ENCODE data around the gene PPIP5K1. TPM values are rescaled to one million over a fixed set of nuclear protein-coding genes. Genes with fewer than 3 reads are reported as not detected.

The PPIP5K1 gene
- total RNA-seq, 4 donors from 2014 or later: 60.5 to 273 (median 84.0) TPM

- Histone ChIP-seq H3K4me1 (peaks cover under 1 to 34% (median 12%) of the 10 kb centered on the region in 4 donors), H3K27me3 (peaks cover 8% of the 10 kb centered on the region), H3K36me3 (peaks cover 0 to 4% (median 0%) of the 10 kb centered on the region in 4 donors), H3K4me3 (no peak overlapping the region), H3K9me3 (no peaks in the 10 kb centered on the region), H3K27ac (peak overlapping the region in 2 of 4 donors; percentile 87 to 88)
- no peak for DNase-seq
- in situ Hi-C loops (cut with MboI; ENCODE audit: low pct_ligation_motif_present in 1 of 4, low pct_unique_long_range_greater_than_20kb in 1 of 4, low sequenced_read_pairs in 3 of 4): no loop called here
- TF ChIP-seq POLR2AphosphoS5 (IDR thresholded peaks at IDR 0.05) (no peak), EP300 (IDR thresholded peaks at IDR 0.05; ENCODE audit: low read depth) (no peak), POLR2A (IDR thresholded peaks at IDR 0.05) (no peak)
- intact Hi-C loops (cut with DNase I; ENCODE audit: low total_unique reads): no loop called here
- 56% methylated on average over 2 of the region's 2 CpGs; no CpG with 5 or more reads in 1 of the 2 donors for WGBS, 2 donors (ENCODE audit: low coverage in 1 of 2)
Measured at GRCh38 chr15:43519196-43519595, 70.8 kb downstream of the PPIP5K1 start.

GRCh38 chr15:43518197-43518761, 71.7 kb downstream of the PPIP5K1 start:
- peaks cover 0 to 4% (median 0%) of the 10 kb centered on the region in 4 donors for H3K36me3 ChIP-seq
- in situ Hi-C loops (cut with MboI; ENCODE audit: low pct_ligation_motif_present in 1 of 4, low pct_unique_long_range_greater_than_20kb in 1 of 4, low sequenced_read_pairs in 3 of 4) (no loop called here), intact Hi-C loops (cut with DNase I; ENCODE audit: low total_unique reads) (no loop called here)
- no peak for TF ChIP-seq POLR2AphosphoS5 (IDR thresholded peaks at IDR 0.05)
- TF ChIP-seq CTCF (IDR thresholded peaks at IDR 0.05): no peak
- TF ChIP-seq EP300 (IDR thresholded peaks at IDR 0.05; ENCODE audit: low read depth): no peak
- TF ChIP-seq POLR2A (IDR thresholded peaks at IDR 0.05): no peak
- WGBS, 2 donors (ENCODE audit: low coverage in 1 of 2): 3 to 7% methylated on average over 6 to 16 of the region's 18 CpGs
- H3K27me3 ChIP-seq: peaks cover 8% of the 10 kb centered on the region
- H3K4me1 ChIP-seq: peaks cover 4 to 39% (median 13%) of the 10 kb centered on the region in 4 donors
- H3K9me3 ChIP-seq: no peaks in the 10 kb centered on the region
- no peak for DNase-seq
- H3K4me3 ChIP-seq: peak overlapping the region; percentile 7 to 52 (median 34)
- H3K27ac ChIP-seq: peak overlapping the region; percentile 74 to 88 (median 81)

GRCh38 chr15:43517354-43518196, 72.4 kb downstream of the PPIP5K1 start, which contains the start of gene MAP1A:
TSS of gene MAP1A (plus strand) at chr15:43517608. CDS start at chr15:43521474, 3,866 bp downstream.
- DNase-seq: peak; percentile 37
- Histone ChIP-seq H3K27me3 (peaks cover 8% of the 10 kb centered on the region), H3K9me3 (no peaks in the 10 kb centered on the region), H3K36me3 (peaks cover 0 to under 1% (median 0%) of the 10 kb centered on the region in 4 donors), H3K4me1 (peaks cover 4 to 39% (median 13%) of the 10 kb centered on the region in 4 donors), H3K4me3 (peak within 1 kb of the TSS; percentile 25 to 52 (median 34)), H3K27ac (peak within 1 kb of the TSS; percentile 74 to 88 (median 81))
- intact Hi-C loops (cut with DNase I; ENCODE audit: low total_unique reads) (no loop called here), in situ Hi-C loops (cut with MboI; ENCODE audit: low pct_ligation_motif_present in 1 of 4, low pct_unique_long_range_greater_than_20kb in 1 of 4, low sequenced_read_pairs in 3 of 4) (no loop called here)
- WGBS, 2 donors (ENCODE audit: low coverage in 1 of 2): 10% methylated on average over 9 of the region's 15 CpGs; no CpG with 5 or more reads in 1 of the 2 donors
- TF ChIP-seq POLR2A (IDR thresholded peaks at IDR 0.05) (no peak), POLR2AphosphoS5 (IDR thresholded peaks at IDR 0.05) (peak in 1 of 3 donors; percentile 34)

- intact Hi-C loops (cut with DNase I; ENCODE audit: low total_unique reads): no loop called here
- peaks cover 4 to 39% (median 13%) of the 10 kb centered on the region in 4 donors for H3K4me1 ChIP-seq
- peak overlapping the region; percentile 25 to 52 (median 34) for H3K4me3 ChIP-seq
- TF ChIP-seq CTCF (IDR thresholded peaks at IDR 0.05): no peak
- no peak for TF ChIP-seq EP300 (IDR thresholded peaks at IDR 0.05; ENCODE audit: low read depth)
- TF ChIP-seq POLR2A (IDR thresholded peaks at IDR 0.05): no peak
- no peak for TF ChIP-seq POLR2AphosphoS5 (IDR thresholded peaks at IDR 0.05)
- in situ Hi-C loops (cut with MboI; ENCODE audit: low pct_ligation_motif_present in 1 of 4, low pct_unique_long_range_greater_than_20kb in 1 of 4, low sequenced_read_pairs in 3 of 4): no loop called here
- peaks cover 8% of the 10 kb centered on the region for H3K27me3 ChIP-seq
- H3K9me3 ChIP-seq: no peaks in the 10 kb centered on the region
- 30 to 46% methylated on average over 2 to 4 of the region's 4 CpGs for WGBS, 2 donors (ENCODE audit: low coverage in 1 of 2)
- DNase-seq: no peak
- H3K36me3 ChIP-seq: no peaks in the 10 kb centered on the region
- peak overlapping the region; percentile 74 to 88 (median 81) for H3K27ac ChIP-seq
Measured at GRCh38 chr15:43516801-43517353, 73.1 kb downstream of the PPIP5K1 start.

Data from transverse colon (tissue), 4 donors.